Stimulated activated CD8-positive, alpha-beta memory T cell treated with anti-CD3 and anti-CD28 coated beads, Interleukin-15, amount 100 ng/mL, for 48 hours (primary cell): Measurements from ENCODE around the gene LAMA3.

ENCODE experiments used
- DNase-seq, 2 donors: peaks; one replicate each; pipeline ENCODE4 v3.0.0-alpha.2; 2020; ENCODE audit warnings: low read depth in 2 of 2

Gene LAMA3

GRCh38 chr18:23876921-23877320, 187.7 kb downstream of the LAMA3 start:
- DNase-seq: no peak

GRCh38 chr18:23877371-23877770, 188.1 kb downstream of the LAMA3 start:
- DNase-seq: no peak

GRCh38 chr18:23878336-23878900, 189.2 kb downstream of the LAMA3 start:
- no peak for DNase-seq

GRCh38 chr18:23879126-23879525, 189.9 kb downstream of the LAMA3 start:
- DNase-seq: no peak

GRCh38 chr18:23879544-23879943, 190.3 kb downstream of the LAMA3 start:
- no peak for DNase-seq

- no peak for DNase-seq
Measured at GRCh38 chr18:23879966-23880565, 190.8 kb downstream of the LAMA3 start.

- DNase-seq: no peak
Measured at GRCh38 chr18:23880931-23881617, 191.8 kb downstream of the LAMA3 start.

GRCh38 chr18:23881778-23882177, 192.5 kb downstream of the LAMA3 start:
- DNase-seq: no peak

- no peak for DNase-seq
Measured at GRCh38 chr18:23882616-23883276, 193.5 kb downstream of the LAMA3 start.

GRCh38 chr18:23883277-23883790, 194.1 kb downstream of the LAMA3 start:
- DNase-seq: no peak

- no peak for DNase-seq
Measured at GRCh38 chr18:23884681-23885375, 195.6 kb downstream of the LAMA3 start.

GRCh38 chr18:23885750-23886149, 196.5 kb downstream of the LAMA3 start:
- DNase-seq: no peak

- no peak for DNase-seq
Measured at GRCh38 chr18:23887035-23887434, 197.8 kb downstream of the LAMA3 start.

- no peak for DNase-seq
Measured at GRCh38 chr18:23887493-23887892, 198.2 kb downstream of the LAMA3 start.

GRCh38 chr18:23888881-23889280, 199.6 kb downstream of the LAMA3 start:
- no peak for DNase-seq

GRCh38 chr18:23889907-23890306, 200.7 kb downstream of the LAMA3 start:
- DNase-seq: no peak

- DNase-seq: no peak
Measured at GRCh38 chr18:23890589-23890988, 201.3 kb downstream of the LAMA3 start.

GRCh38 chr18:23893653-23894052, 204.4 kb downstream of the LAMA3 start:
- DNase-seq: no peak

- DNase-seq: no peak
Measured at GRCh38 chr18:23894661-23895175, 205.5 kb downstream of the LAMA3 start.

- DNase-seq: no peak
Measured at GRCh38 chr18:23897291-23897690, 208.0 kb downstream of the LAMA3 start.

- no peak for DNase-seq
Measured at GRCh38 chr18:23897733-23898132, 208.5 kb downstream of the LAMA3 start.

- no peak for DNase-seq
Measured at GRCh38 chr18:23900994-23901393, 211.7 kb downstream of the LAMA3 start.
